Dendritic cell treated with granulocyte-macrophage colony-stimulating factor and Interleukin-4, amounts not matched to agents 40 ng/mL and 50 ng/mL, for 4 days (primary cell): ENCODE results near the gene TMEM89.
A peak's percentile ranks its signal among the peaks of the same experiment; 100 is the strongest.

ENCODE experiments used
- H3K27ac Mint-ChIP-seq: one replicate; pipeline ENCODE4 v1.8.0; 2022; ENCODE audit warnings: mild to moderate bottlenecking, mixed read lengths
- H3K27me3 Mint-ChIP-seq: one replicate; pipeline ENCODE4 v1.8.0; 2022; ENCODE audit warnings: mild to moderate bottlenecking, mixed read lengths
- H3K36me3 Mint-ChIP-seq: one replicate; pipeline ENCODE4 v1.8.0; 2022; ENCODE audit warnings: low read depth, mixed read lengths
- H3K4me1 Mint-ChIP-seq: one replicate; pipeline ENCODE4 v1.8.0; 2022; ENCODE audit warnings: low read depth, mixed read lengths
- H3K4me3 Mint-ChIP-seq: one replicate; pipeline ENCODE4 v1.8.0; 2022; ENCODE audit warnings: mild to moderate bottlenecking, moderate library complexity, mixed read lengths
- H3K9me3 Mint-ChIP-seq: one replicate; pipeline ENCODE4 v1.8.0; 2022; ENCODE audit warnings: mixed read lengths
- intact Hi-C: fragments of 100-400 bp; cut with micrococcal nuclease; formaldehyde crosslinking; loops from one replicate; pipeline ENCODE4 v1.15.0; 2022

TMEM89 gene, protein sequence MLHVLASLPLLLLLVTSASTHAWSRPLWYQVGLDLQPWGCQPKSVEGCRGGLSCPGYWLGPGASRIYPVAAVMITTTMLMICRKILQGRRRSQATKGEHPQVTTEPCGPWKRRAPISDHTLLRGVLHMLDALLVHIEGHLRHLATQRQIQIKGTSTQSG

DNA sequence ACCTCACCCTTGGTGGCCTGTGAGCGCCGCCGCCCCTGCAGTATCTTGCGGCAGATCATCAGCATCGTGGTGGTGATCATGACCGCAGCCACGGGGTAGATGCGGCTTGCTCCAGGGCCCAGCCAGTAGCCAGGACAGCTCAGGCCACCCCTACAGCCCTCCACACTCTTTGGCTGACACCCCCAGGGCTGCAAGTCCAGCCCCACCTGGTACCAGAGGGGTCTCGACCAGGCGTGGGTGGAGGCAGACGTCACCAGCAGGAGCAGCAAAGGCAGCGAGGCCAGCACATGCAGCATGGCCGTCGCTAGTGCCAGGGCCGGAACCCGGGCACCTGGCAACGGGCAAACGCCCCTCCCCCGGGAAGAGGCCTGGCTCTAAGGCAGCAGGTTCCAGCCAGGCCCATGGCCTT is at the start of gene TMEM89:
Gene TMEM89, minus strand, starts transcription at position 309 of the 409 bp plus-strand sequence. Its CDS starts 13 bp downstream, at position 296.
- intact Hi-C loops: no loop called here
- Mint-ChIP-seq H3K4me1 (peaks cover 6% of the 10 kb centered on the region), H3K27ac (peak within 1 kb of the TSS; percentile 15), H3K9me3 (peaks cover 18% of the 10 kb centered on the region), H3K36me3 (peaks cover 52% of the 10 kb centered on the region), H3K27me3 (no peaks in the 10 kb centered on the region), H3K4me3 (no peak within 1 kb of the TSS)

DNA sequence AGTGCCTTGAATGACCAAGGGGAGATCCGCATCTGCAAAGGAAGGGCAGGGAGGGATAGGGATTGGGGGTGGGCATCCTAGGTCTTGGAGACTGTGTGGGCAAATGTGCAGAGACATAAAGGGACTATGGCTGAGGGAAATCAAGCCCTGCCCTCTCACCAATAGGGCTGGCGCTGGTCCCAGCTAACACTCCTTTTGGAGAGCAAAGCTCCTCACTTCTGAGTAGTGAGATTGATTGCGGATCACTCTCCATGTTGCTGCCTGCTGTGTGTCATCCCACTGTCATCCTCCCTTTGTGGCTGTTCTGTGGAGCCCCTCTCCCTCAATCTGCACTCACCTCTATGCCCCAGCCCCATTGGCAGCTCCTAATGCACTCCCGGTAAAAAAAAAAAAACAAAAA is 43.4 kb upstream of the TMEM89 start:
- Mint-ChIP-seq H3K36me3 (peaks cover 20% of the 10 kb centered on the region), H3K9me3 (no peaks in the 10 kb centered on the region), H3K27me3 (peaks cover 37% of the 10 kb centered on the region), H3K4me1 (peaks cover 36% of the 10 kb centered on the region), H3K4me3 (no peak overlapping the region), H3K27ac (no peak overlapping the region)
- intact Hi-C loops: no loop called here

DNA sequence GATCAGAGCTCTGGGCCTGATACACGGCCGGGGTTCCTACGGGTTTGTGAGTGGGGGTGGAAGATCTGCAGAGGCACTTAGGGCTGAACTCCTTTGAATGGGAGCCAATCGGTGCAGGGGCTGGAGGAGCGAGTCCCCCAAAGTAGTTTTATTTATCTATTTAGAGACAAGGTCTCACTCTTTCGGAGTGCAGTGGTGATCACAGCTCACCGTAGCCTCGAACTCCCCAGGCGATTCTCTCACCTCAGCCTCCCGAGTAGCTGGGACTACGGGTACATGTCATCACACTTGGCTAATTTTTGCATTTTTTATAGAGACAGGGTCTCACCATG is 42.7 kb upstream of the TMEM89 start:
- Mint-ChIP-seq H3K9me3 (no peaks in the 10 kb centered on the region), H3K4me1 (peaks cover 36% of the 10 kb centered on the region), H3K27ac (no peak overlapping the region), H3K36me3 (peaks cover 20% of the 10 kb centered on the region), H3K4me3 (peak overlapping the region; percentile 80), H3K27me3 (peaks cover 43% of the 10 kb centered on the region)
- intact Hi-C loops: no loop called here

DNA sequence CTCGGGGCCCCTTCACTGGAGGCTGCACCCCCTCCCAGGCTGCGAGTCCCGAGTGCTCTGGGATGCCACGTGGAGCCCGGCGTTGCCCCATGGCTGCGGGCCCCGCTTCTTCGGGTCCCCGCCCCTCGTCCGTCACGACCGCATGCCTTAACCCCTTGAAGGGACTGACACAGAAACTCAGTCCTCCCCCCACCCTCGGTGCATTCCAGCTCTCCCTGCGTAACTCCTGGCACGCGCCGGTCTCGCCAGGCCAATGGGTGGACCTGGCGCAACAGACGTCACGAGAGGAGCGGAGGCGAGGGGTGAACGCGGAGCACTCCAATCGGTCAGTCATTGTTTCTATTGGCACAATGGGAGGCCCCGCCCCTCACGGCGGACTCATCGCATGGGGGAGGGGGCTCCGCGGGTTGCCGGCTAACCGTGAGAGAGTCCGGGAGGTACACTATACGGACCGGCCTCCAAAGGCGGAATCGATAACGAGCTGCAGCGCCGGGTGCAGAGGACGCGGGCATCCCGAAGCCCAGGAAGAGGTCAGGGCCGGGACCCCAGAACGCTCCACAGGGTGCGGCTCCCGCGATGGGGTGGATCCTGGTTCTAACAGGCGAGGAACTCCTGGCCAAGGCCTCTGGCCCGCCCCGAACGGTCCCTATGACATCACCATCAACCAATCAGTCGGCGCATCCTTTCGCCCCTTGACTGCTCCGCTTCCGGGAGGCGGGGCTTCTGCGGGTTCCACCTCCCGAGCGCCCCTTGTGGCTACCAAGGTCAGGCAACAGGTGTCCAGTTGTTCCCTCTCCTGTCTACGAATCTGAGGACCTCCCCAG is 42.1 kb upstream of the TMEM89 start:
- Mint-ChIP-seq H3K4me3 (peak overlapping the region; percentile 80), H3K9me3 (no peaks in the 10 kb centered on the region), H3K36me3 (peaks cover 20% of the 10 kb centered on the region), H3K27me3 (peaks cover 49% of the 10 kb centered on the region), H3K4me1 (peaks cover 36% of the 10 kb centered on the region), H3K27ac (peak overlapping the region; percentile 84)
- intact Hi-C loops: no loop called here

DNA sequence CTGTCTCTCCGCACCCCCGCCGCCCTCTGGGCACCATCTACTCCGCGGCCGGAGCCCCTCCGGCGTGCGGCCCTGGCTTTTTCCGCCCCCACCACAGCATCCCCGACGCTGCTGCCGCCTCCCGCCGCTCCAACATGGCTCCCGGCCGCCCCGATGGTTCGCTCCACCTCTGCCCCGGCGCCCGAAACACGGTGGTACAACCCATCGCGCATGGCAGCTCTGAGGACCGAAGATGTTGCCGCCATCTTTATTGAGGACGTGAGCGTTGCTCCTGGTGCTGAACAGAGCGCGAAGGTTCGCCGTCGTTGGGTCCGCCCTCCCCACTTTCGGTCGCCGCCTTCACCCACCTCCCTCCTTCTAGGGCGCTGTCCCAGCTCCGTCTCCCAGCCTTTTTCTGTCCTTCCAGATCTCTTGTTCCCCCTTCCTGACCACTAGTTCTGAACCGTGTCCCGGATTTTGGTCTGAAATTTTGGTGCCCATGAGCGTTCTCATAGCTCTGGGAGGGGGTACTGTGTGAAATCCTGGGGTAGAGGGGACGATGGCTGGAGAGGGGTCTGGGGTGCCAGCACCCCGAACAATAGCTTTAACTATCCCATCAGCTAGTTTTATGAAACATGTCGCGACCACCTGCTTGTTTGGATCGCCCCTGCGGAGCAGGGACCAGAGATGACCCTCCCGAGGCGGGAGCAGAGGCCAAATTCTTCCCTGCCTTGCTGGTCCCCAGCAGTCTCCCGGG is 41.4 kb upstream of the TMEM89 start, which contains the start of gene CELSR3:
Gene CELSR3, minus strand, starts transcription at position 134 of the 736 bp plus-strand sequence. CDS start 252 bp downstream, outside the sequence.
- H3K4me3 Mint-ChIP-seq: peak within 1 kb of the TSS; percentile 80
- peaks cover 20% of the 10 kb centered on the region for H3K36me3 Mint-ChIP-seq
- H3K9me3 Mint-ChIP-seq: no peaks in the 10 kb centered on the region
- intact Hi-C loops: no loop called here
- peaks cover 53% of the 10 kb centered on the region for H3K27me3 Mint-ChIP-seq
- H3K27ac Mint-ChIP-seq: peak within 1 kb of the TSS; percentile 84
- H3K4me1 Mint-ChIP-seq: peaks cover 36% of the 10 kb centered on the region

DNA sequence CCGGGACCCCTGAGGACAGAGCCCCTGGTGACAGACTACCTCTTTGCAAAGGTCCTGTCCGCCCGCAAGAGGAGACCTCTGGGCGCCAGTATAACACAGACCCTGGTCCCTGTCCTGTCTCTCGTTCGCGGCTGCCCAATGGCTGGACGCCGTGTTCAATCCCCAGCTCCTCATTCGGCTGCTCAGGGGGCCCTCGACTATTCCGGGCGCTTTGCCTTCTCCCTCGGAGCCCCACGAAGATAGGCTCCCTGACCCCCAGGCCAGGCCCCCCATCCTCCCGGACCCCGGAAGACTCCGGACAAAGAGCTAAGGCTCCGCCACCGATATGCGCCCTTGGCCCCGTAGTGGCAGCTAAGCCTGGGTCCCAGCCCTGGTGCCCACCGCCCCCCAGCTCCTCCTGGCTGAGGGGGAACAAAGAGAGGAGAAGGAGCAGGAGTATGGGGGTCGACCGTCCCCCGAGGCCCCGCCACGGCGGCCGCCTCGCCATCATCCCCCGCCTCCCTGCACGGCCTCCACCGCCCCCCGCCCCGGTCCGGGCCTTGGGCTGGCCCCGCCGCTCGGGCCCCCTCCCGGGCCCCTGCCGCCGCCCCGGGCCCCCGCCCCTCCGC is 40.7 kb upstream of the TMEM89 start:
- Mint-ChIP-seq H3K4me3 (no peak overlapping the region), H3K4me1 (peaks cover 36% of the 10 kb centered on the region), H3K9me3 (no peaks in the 10 kb centered on the region), H3K36me3 (peaks cover 20% of the 10 kb centered on the region), H3K27ac (no peak overlapping the region), H3K27me3 (peaks cover 60% of the 10 kb centered on the region)
- intact Hi-C loops: no loop called here

DNA sequence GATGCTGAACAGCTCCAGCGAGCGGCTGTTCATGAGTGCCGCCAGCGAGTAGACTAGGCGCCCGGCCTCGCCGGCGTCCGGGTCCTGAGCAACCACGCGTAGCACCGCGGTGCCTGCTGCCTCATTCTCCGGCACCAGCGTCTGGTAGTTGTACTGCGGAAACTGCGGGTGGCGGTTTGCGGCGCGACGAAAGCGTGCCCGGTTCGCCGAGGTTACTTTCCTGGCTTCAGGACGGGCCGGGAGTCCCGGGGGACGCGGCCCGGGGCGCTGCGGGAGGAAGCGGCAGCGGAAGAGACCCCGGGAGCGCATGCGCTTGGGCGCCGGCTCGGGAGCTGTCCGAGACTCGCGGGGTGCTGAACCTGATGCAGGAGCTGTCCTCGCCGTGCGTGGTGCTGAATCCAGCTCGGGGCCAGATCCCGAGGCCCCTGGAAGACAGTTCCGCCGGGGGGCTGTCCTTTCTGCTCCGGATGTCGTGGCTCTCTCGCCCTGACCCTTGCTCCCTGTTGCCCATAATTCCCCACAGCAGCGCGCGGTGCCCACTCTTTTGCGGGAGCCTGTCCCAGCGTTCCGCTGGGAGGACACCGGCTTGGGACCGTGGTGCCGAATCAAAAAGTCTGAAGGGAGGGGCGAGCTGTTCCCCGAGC is 40.1 kb upstream of the TMEM89 start:
- H3K4me3 Mint-ChIP-seq: peak overlapping the region; percentile 48
- H3K27me3 Mint-ChIP-seq: peaks cover 66% of the 10 kb centered on the region
- H3K9me3 Mint-ChIP-seq: no peaks in the 10 kb centered on the region
- no peak overlapping the region for H3K27ac Mint-ChIP-seq
- peaks cover 20% of the 10 kb centered on the region for H3K36me3 Mint-ChIP-seq
- H3K4me1 Mint-ChIP-seq: peaks cover 42% of the 10 kb centered on the region
- intact Hi-C loops: no loop called here

DNA sequence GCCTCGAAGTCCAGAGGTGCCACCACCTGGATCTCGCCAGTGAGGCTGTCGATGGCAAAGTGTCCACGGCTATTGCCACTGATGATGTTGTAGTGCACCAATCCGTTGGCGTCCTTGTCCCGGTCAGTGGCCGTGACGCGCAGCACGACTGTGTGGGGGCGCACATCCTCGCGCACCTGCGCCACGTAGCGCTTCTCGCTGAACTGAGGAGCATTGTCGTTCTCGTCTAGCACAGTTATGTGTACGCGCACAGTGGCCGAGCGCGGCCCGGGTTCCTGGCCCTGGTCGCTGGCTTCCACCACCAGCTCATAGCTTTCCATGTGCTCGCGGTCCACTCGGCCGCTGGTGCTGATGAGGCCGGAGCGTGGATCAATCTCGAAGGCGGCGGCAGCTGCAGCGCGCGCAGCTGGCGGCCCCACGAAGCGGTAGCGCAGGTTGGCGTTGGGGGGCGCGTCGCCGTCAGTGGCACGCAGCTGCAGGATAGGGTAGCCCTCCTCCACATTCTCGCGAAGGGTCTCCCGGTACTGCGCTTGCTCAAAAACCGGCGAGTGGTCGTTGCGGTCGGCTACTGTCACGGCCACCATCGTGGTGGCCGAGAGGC is 39.3 kb upstream of the TMEM89 start:
- intact Hi-C loops: no loop called here
- Mint-ChIP-seq H3K27me3 (peaks cover 67% of the 10 kb centered on the region), H3K4me1 (peaks cover 44% of the 10 kb centered on the region), H3K36me3 (peaks cover 13% of the 10 kb centered on the region), H3K27ac (no peak overlapping the region), H3K9me3 (no peaks in the 10 kb centered on the region), H3K4me3 (no peak overlapping the region)

DNA sequence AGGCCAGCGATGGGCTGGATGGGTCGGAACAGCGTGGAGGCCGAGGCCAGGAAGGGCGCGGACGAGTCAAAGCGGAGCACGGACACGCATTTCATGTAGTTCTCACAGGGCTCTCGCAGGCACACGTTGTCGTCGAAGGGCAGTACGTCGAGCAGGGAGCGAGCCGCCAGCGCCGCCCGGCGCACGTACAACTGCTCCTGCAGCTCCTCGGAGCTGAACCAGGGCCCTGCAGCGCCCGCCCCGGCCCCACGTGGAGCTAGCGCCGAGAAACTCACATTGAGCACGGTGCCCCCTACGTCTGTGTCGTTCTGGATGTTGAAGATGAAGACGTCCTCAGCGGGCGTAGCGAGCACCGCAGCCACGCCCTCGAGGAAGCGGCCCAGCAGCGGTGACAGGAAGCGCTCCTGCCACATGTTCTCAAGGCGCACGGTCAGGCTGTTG is 35.3 kb upstream of the TMEM89 start:
- H3K9me3 Mint-ChIP-seq: no peaks in the 10 kb centered on the region
- no peaks in the 10 kb centered on the region for H3K36me3 Mint-ChIP-seq

DNA sequence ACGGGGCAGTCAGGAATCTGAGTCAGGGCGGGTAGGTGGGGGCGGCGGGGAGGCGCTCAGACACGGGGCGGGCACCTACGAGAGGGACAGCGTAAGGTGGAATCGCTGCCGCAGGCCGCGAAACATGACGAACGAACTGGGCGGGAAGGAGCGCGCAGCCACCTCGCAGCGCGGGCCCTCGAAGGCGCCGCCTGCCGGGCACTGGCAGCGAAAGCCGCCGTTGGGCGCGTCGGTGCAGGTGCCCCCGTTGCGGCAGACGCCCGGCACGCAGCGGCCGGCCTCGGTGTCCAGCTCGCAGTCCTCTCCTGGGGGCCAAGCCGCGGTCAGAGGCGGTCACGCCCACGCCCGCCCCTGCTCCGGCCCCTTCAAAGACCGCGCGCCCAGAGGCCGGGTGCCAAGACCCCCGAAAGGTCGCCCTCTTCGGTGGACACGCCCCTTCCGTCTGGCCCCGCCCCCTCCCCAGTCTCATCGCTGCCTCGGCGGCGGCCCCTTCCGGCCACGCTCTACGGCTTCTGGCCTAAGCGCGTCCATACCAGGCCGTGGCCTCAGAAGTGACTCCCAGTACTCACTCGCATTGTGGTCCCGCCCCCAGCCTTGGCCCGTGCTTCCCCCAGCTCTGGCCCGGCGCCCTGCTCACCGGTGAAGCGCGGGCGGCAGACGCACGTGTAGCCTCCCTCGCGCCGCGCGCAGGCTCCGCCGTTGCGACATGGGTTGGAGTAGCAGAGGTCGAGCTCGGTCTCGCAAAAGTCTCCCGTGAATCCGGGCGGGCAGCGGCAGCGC is 34.7 kb upstream of the TMEM89 start:
- Mint-ChIP-seq H3K4me3 (peak overlapping the region; percentile 69), H3K9me3 (no peaks in the 10 kb centered on the region)
- intact Hi-C loops: loop anchor here (2.0 kb wide), 1 partner anchor 47 kb away; the partner anchor contains the start of gene UQCRC1

More for the DNA sequence above, 35.3 kb upstream of the TMEM89 start:
- peak overlapping the region; percentile 69 for H3K4me3 Mint-ChIP-seq
- intact Hi-C loops: loop anchor here (2.0 kb wide), 1 partner anchor 48 kb away; the partner anchor contains the start of gene UQCRC1
- peaks cover 20% of the 10 kb centered on the region for H3K4me1 Mint-ChIP-seq
- H3K27me3 Mint-ChIP-seq: peaks cover 62% of the 10 kb centered on the region
- H3K27ac Mint-ChIP-seq: peak overlapping the region; percentile 75

DNA sequence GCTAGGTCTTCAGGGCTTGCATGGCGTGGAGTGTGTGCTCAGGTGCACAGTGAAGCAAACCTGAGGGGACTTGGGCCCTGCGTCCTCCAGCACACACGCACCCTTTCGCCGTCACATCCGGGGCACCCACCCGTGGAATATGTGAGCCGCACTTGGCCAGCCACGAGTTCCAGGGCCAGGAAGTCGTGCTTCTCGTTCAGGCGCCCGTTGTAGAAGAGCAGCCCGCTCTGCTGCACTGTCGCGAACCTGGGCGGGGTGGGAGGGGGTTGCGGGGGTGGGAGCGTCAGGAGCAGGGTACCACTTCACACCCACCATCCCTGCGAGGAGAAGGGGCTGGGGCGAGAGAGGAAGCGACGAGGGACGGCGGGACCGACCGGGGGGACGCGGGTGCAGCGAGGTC is 34.0 kb upstream of the TMEM89 start:
- intact Hi-C loops: loop anchor here (2.0 kb wide), 1 partner anchor 47 kb away; the partner anchor contains the start of gene UQCRC1
- Mint-ChIP-seq H3K9me3 (no peaks in the 10 kb centered on the region), H3K4me3 (peak overlapping the region; percentile 69), H3K4me1 (peaks cover 9% of the 10 kb centered on the region), H3K36me3 (no peaks in the 10 kb centered on the region), H3K27me3 (peaks cover 49% of the 10 kb centered on the region), H3K27ac (peak overlapping the region; percentile 75)

More for the DNA sequence above, 34.7 kb upstream of the TMEM89 start:
- H3K4me1 Mint-ChIP-seq: peaks cover 14% of the 10 kb centered on the region
- peak overlapping the region; percentile 75 for H3K27ac Mint-ChIP-seq
- H3K27me3 Mint-ChIP-seq: peaks cover 56% of the 10 kb centered on the region
- no peaks in the 10 kb centered on the region for H3K36me3 Mint-ChIP-seq

DNA sequence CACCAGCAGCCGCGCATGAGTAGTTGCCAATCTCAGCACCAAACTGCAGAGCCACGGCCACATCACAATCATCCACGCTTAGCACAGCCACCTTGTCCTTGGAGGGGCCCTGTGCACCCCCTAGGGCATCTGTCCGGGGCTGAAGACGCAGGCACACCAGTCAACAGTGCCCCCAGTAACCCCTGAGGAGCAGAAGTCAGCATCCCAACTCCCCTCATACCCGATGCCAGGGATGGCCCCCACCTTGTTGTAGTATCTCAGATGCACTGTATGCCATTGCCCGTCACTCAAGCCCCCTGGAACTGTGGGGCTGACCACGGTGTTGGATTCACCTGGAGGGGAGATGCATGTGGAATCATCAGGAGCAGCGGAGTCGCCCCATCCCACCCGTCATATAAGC is 33.5 kb upstream of the TMEM89 start:
- Mint-ChIP-seq H3K4me1 (peaks cover 9% of the 10 kb centered on the region), H3K36me3 (no peaks in the 10 kb centered on the region), H3K27me3 (peaks cover 44% of the 10 kb centered on the region), H3K4me3 (peak overlapping the region; percentile 57), H3K9me3 (no peaks in the 10 kb centered on the region), H3K27ac (peak overlapping the region; percentile 75)
- intact Hi-C loops: no loop called here
